Panc1 (cell line): Measurements from ENCODE around the gene STARD7. TPM values are rescaled to one million over a fixed set of nuclear protein-coding genes. Genes with fewer than 3 reads are reported as not detected.

Experiments
- ATAC-seq: fragments of 200-7000 bp; cut with Tn5 transposase; 2 replicates; pipeline ENCODE4 v1.9.1; 2020; ENCODE audit warnings: mild to moderate bottlenecking, moderate library complexity
- BruUV-seq: library from RNA; stranded (reverse); fragments of 400-500 nt; replicated peaks from 2 replicates; lab custom pipeline; 2021; lab: Mats Ljungman, UMichigan
- CTCF ChIA-PET: fragments of 300-600 bp; sonication (Branson Sonifier 250); formaldehyde crosslinking; loops from one replicate; lab custom pipeline; 2022; ENCODE audit warnings: antibody characterized with exemption; lab: Charles Lee
- POLR2A ChIA-PET: fragments of 300-600 bp; sonication (Branson Sonifier 250); formaldehyde crosslinking; loops from one replicate; lab custom pipeline; 2022; ENCODE audit warnings: antibody characterized with exemption; lab: Charles Lee
- DNase-seq: peaks from one replicate; pipeline ENCODE4 v3.0.0-alpha.2; 2010; ENCODE audit warnings: low read depth, low spot score
- H3K27ac ChIP-seq: 2 replicates; pipeline ENCODE4 v1.5.1; 2011; ENCODE audit warnings: mild to moderate bottlenecking, low read length, inconsistent platforms
- H3K27me3 ChIP-seq: fragments of 200-500 bp; sonication (Bioruptor generic); 2 replicates; pipeline ENCODE4 v1.6.0; 2014; ENCODE audit warnings: low read length, inconsistent platforms; ENCODE audit not compliant: control insufficient read depth, insufficient read depth
- H3K36me3 ChIP-seq: fragments of 200-500 bp; sonication (Bioruptor generic); 2 replicates; pipeline ENCODE4 v1.5.1; 2014; ENCODE audit warnings: inconsistent platforms, mild to moderate bottlenecking, low read length, moderate library complexity; ENCODE audit not compliant: control insufficient read depth, insufficient read depth
- H3K4me1 ChIP-seq: 2 replicates; pipeline ENCODE4 v1.5.1; 2011; ENCODE audit warnings: inconsistent platforms, mild to moderate bottlenecking, low read length, moderate library complexity; ENCODE audit not compliant: control insufficient read depth, insufficient read depth
- H3K4me3 ChIP-seq, 2 experiments: 2 replicates each; pipeline ENCODE4 v1.5.1; 2011 to 2012; ENCODE audit warnings: low read depth in 2 of 2, low read length in 2 of 2, mild to moderate bottlenecking in 2 of 2, inconsistent platforms in 1 of 2, moderate library complexity in 1 of 2
- H3K9me3 ChIP-seq: fragments of 200-500 bp; sonication (Bioruptor generic); 2 replicates; pipeline ENCODE4 v1.5.1; 2014; ENCODE audit warnings: low read depth, mild to moderate bottlenecking, inconsistent platforms, low read length, moderate library complexity; ENCODE audit not compliant: control insufficient read depth, insufficient read depth
- CTCF ChIP-seq: fragments of 450-650 bp; IDR thresholded peaks from 2 replicates; pipeline ENCODE4 v1.5.1; 2017; ENCODE audit warnings: mild to moderate bottlenecking
- POLR2AphosphoS5 ChIP-seq: IDR thresholded peaks from 2 replicates; pipeline ENCODE4 v1.6.1; 2012; ENCODE audit warnings: mild to moderate bottlenecking, low read depth, low read length, moderate library complexity
- REST ChIP-seq, 2 experiments: IDR thresholded peaks; 2 replicates each; pipeline ENCODE4 v1.6.1; 2011 to 2012; ENCODE audit warnings: low read depth in 2 of 2, control low read depth in 1 of 2, low read length in 1 of 2, mild to moderate bottlenecking in 1 of 2, moderate library complexity in 1 of 2; ENCODE audit not compliant: insufficient read depth in 1 of 2
- SIN3A ChIP-seq: IDR thresholded peaks from 2 replicates; pipeline ENCODE4 v1.6.1; 2012; ENCODE audit warnings: low read depth, mild to moderate bottlenecking, low read length, moderate library complexity, borderline replicate concordance; ENCODE audit not compliant: insufficient read depth
- TCF7L2 ChIP-seq: IDR thresholded peaks from 2 replicates; pipeline ENCODE4 v1.6.1; 2011; ENCODE audit warnings: mild to moderate bottlenecking, low read depth, low read length, inconsistent platforms
- in situ Hi-C: cut with HindIII; loops from 2 replicates; pipeline ENCODE4 v1.10.0; 2016; ENCODE audit warnings: low sequenced_read_pairs, low pct_unique_long_range_greater_than_20kb
- intact Hi-C: fragments of 100-400 bp; cut with micrococcal nuclease; formaldehyde crosslinking; loops from one replicate; pipeline ENCODE4 v1.10.0; 2022; ENCODE audit not compliant: unreplicated experiment
- total RNA-seq: library from RNA; stranded (reverse); gene quantifications from one replicate; pipeline ENCODE4 v1.2.1, GENCODE V29; 2021; ENCODE audit not compliant: unreplicated experiment

Gene STARD7
- total RNA-seq, 1 experiment from 2014 or later: 133 TPM

GRCh38 chr2:96152304-96153161 lies 56.1 kb downstream of the STARD7 start:
- H3K27ac ChIP-seq: no peak overlapping the region
- no TSS peak for BruUV-seq
- ChIA-PET CTCF (no interaction called here), POLR2A (no interaction called here)
- H3K4me1 ChIP-seq: peaks cover 9% of the 10 kb centered on the region
- in situ Hi-C loops: loop anchor here (25.0 kb wide), 1 partner anchor 110 kb away; the partner anchor contains the start of genes CIAO1 and TMEM127
- no peaks in the 10 kb centered on the region for H3K9me3 ChIP-seq
- intact Hi-C loops: no loop called here
- no peaks in the 10 kb centered on the region for H3K36me3 ChIP-seq
- no peak overlapping the region for H3K4me3 ChIP-seq
- TF ChIP-seq REST (IDR thresholded peaks at IDR 0.05; ENCODE audit: insufficient read depth in 1 of 2, low read depth in 2 of 2, low read length in 1 of 2) (no peak), TCF7L2 (no peak), POLR2AphosphoS5 (no peak), SIN3A (no peak), CTCF (no peak)
- DNase-seq: no peak
- no peaks in the 10 kb centered on the region for H3K27me3 ChIP-seq
- no peak for ATAC-seq

GRCh38 chr2:96151595-96152303 lies 56.9 kb downstream of the STARD7 start:
- CTCF ChIA-PET: no interaction called here
- in situ Hi-C loops: loop anchor here (25.0 kb wide), 1 partner anchor 111 kb away; the partner anchor contains the start of genes CIAO1 and TMEM127
- no TSS peak for BruUV-seq
- POLR2A ChIA-PET: no interaction called here
- H3K9me3 ChIP-seq: no peaks in the 10 kb centered on the region
- DNase-seq: no peak
- H3K27me3 ChIP-seq: no peaks in the 10 kb centered on the region
- H3K4me3 ChIP-seq: no peak overlapping the region
- peaks cover 17% of the 10 kb centered on the region for H3K4me1 ChIP-seq
- TF ChIP-seq SIN3A (no peak), REST (IDR thresholded peaks at IDR 0.05; ENCODE audit: insufficient read depth in 1 of 2, low read depth in 2 of 2, low read length in 1 of 2) (no peak), POLR2AphosphoS5 (no peak), CTCF (no peak), TCF7L2 (no peak)
- no peaks in the 10 kb centered on the region for H3K36me3 ChIP-seq
- H3K27ac ChIP-seq: no peak overlapping the region
- ATAC-seq: no peak
- intact Hi-C loops: no loop called here
